NT2/D1 (cell line): ENCODE data around the gene ZNF445.

ENCODE experiments used
- SUZ12 ChIP-seq: IDR thresholded peaks from 2 replicates; pipeline ENCODE4 v1.6.1; 2011; ENCODE audit not compliant: insufficient read length, insufficient read depth; ENCODE audit errors: extremely low read depth
- ZNF274 ChIP-seq: IDR thresholded peaks from 2 replicates; pipeline ENCODE4 v1.6.1; 2011; ENCODE audit warnings: mild to moderate bottlenecking, low read depth, low read length

- TF ChIP-seq SUZ12 = no peak
- TF ChIP-seq ZNF274 = no peak
Measured at GRCh38 chr3:44476181-44476611, 1.3 kb downstream of the ZNF445 start.
